ENCODE results near the gene SIX4. TPM values are rescaled to one million over a fixed set of nuclear protein-coding genes. Genes with fewer than 3 reads are reported as not detected.

SIX4 gene
- total RNA-seq, 1 experiment from 2014 or later: 7.5 TPM

DNA sequence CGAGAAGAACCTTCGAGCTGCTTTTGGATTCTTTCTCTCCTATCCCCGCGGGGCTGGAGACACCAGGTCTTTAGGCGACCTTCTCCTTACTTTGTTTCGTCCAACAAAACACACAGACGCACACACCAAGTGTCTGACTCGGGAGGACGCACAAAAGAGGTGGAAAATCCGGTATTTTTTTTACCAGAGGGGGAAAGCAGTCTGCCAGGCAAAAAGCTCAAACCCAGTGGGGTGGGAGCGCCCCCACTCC, 2.1 kb downstream of the SIX4 start:
- DNase-seq (ENCODE audit: low spot score): no peak

DNA sequence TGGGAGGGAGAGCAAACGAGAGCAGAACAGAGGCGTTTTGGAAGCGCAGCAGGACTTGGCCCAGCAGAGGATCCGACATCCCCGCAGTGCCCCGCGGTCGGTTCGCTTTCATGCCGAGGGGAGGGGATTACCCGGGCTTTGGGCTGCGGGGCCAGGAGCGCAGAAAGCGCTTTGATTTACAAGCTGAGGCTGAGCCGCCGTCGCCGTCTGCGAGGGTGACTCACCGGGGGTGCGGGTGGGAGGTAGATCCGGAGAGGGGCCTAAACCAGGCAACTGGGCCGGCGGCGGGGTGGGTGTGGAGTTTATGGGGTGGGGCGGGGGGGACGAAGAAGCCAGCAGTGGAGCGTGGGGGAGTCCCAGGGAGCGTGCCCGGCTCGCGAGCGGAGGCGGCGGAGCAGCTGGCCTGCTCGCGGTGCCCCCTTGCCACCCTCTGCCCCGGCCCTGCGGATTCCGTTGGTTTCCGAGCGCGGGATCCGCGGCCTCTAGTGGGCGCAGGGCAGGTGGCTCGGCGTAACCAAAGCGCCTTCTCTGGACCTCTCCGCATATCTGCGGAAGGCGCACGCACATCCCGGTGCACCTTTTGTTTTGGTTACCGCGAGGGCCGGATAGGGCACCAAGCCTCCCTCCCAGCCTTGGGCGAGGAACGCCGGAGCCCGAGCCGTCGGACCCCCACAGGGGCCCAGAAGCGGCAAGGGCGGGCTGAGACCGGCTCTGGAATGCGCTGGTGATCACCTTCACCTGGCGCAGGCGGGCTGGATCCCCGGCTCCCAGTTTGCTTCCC, 2.6 kb downstream of the SIX4 start:
- DNase-seq (ENCODE audit: low spot score): peak; percentile 37

GRCh38 chr14:60720962-60721325, 3.2 kb downstream of the SIX4 start:
- no peak for DNase-seq (ENCODE audit: low spot score)

DNA sequence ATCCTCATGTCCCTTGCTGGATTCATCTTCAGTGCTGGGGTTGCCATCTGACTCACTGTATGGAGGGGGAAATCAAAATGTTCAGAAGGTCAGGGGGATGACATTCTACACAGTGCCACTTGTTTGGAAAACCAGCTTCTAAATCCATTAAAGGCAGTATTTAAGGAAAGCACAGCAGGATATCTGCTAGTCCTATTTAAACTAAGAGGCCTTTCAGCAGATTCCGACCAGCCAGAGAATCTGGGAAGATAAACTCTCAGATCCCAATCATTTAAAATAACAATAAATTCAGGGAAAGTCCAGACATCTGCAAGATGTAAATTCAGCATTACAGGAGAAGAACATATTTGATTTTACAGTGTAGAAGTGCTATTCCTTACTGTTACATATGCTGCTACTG, 3.8 kb downstream of the SIX4 start:
- DNase-seq (ENCODE audit: low spot score): no peak

- no peak for DNase-seq (ENCODE audit: low spot score)
These were observed 10.6 kb downstream of the SIX4 start for GRCh38 chr14:60713513-60713912.

- DNase-seq (ENCODE audit: low spot score): no peak
These were observed 13.7 kb downstream of the SIX4 start for GRCh38 chr14:60710494-60710893.

DNA sequence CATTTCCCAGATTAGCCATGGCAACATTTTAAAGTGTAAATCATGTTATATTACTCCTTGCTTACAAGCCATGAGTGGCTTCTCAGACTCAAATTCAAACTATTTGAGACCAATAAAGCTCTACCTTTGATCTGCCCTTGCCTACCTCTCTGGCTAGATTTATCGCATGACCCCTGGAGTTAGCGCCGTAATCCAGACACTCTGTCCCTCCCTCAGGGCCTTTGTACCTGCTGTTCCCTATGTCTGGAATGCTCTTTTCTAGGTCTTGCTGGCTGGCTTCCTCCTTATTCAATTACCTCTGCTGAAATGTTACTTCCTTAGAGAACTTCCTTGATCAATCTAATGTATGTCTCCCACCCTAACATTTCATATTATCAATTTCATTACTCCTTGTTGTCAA, 16.3 kb downstream of the SIX4 start:
- DNase-seq (ENCODE audit: low spot score): no peak

GRCh38 chr14:60705100-60705499, 19.1 kb downstream of the SIX4 start:
- DNase-seq (ENCODE audit: low spot score): no peak

DNA sequence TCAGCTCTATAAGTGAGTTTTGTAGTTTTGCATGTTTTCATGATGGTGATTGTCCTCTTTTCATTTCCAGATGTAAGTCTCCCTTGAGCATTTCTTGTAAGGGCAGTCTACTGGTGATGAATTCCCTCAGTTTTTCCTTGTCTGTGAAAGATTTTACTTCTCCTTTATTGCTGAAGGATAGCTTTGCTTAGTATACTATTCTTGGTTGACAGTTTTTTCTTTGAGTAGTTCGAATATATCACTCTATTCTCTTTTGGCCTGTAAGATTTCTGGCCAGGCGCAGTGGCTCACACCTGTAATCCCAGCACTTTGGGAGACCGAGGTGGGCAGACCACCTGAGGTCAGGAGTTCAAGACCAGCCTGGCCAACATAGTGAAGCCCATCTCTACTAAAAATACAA, 23.6 kb downstream of the SIX4 start:
- DNase-seq (ENCODE audit: low spot score): no peak

DNA sequence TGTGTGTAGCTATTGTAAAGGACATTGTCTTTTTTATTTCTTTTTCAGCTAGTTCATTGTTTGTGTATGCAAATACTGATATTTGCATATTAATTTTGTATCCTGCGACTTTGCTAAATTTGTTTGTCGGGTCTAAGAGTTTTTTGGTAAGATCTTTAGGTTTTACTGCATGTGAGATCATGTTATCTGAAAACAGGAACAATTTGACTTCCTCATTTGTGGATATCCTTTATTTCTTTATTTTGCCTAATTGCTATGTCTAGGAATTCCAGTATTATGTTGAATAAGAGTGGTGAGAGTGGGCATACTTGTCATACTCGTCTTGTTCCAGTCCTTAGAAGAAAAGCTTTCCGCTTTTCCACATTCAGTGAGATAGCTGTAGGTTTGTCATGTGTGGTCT, 28.8 kb downstream of the SIX4 start:
- no peak for DNase-seq (ENCODE audit: low spot score)

DNA sequence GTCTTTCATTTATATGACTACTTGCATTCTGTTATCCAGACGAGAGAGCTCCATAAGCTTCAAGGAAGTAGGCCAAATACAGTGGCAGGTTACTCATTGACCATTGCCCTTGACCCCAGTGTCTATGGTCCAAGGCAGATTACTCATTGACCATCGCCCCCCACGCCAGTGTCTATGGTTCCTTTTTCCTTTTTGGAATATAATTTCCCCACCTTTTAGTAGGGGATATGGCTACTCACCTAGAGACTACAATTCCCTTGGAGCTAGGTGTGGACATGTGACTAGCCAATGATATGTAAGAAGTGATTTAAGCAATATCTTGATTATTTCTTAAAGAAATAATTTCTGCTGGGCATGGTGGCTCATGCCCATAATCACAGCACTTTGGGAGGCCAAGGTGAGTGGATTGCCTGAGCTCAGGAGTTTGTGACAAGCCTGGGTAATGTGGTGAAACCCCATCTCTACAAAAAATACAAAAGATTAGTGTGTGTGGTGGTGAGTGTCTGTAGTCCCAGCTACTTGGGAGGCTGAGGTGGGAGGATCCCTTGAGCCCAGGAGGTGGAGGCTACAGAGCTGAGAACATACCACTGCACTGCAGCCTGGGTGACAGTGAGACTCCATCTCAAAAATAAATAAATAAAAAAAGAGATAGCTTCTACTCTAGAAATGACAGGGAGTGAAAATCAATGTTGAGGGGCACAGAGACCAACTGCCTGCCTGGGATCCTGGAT, 32.6 kb downstream of the SIX4 start:
- DNase-seq (ENCODE audit: low spot score): no peak

- DNase-seq (ENCODE audit: low spot score): no peak
These were observed 37.3 kb downstream of the SIX4 start for GRCh38 chr14:60686865-60687264.

GRCh38 chr14:60684203-60684602, 39.9 kb downstream of the SIX4 start:
- no peak for DNase-seq (ENCODE audit: low spot score)

GRCh38 chr14:60681271-60681670, 42.9 kb downstream of the SIX4 start:
- DNase-seq (ENCODE audit: low spot score): no peak

- DNase-seq (ENCODE audit: low spot score): no peak
These were observed 43.6 kb downstream of the SIX4 start for GRCh38 chr14:60680511-60680910.

DNA sequence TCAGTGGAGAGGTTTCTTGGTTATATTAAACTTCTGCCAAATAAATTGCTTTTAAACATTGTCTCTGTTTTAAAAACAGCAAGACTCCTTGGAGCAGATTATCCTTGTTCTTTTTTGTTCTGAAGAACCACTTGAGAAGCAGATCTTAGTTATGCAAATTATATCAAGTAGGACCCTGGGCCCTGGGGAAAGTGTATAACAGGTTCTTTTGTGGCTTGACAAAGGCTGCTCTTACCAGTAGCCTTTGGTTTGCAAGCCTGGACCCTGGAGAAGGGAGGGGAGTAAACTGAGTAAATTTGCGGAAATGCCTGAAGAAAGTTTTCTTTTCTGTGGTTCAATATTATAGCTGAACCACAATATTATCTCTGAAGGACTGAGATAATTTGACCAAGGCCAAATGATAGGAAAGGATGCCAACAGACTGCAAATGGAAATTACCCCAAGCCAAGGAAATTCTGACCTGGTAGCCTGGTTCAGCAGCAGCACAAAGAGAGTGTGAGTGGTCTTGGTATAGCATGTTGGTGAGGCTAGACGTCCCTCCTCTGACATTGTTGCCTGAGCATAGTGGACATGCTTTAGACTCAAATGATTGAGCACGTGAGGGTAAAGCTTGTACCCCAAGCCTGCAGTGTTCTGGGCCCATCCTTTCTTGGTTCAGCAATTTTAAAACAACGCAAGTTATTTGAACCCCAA, 44.4 kb downstream of the SIX4 start:
- DNase-seq (ENCODE audit: low spot score): no peak

DNA sequence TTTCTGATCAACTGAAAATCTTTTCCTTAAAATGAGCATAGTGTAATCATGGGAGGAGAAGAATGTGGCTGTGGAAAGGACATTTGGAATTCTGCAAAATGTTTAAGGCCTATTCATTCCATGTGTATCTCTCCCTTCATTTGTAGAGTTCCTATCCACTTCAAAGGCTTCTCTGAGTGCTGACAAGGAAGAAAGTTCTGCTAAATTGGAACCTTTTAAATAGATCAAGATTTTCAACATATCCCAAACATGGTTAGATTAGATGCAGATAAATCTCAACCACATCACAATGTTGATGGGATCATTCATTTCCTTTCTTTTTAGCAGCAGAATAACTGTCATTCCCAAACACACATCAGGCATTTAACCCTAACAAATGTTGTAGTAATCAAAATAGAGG, 46.5 kb downstream of the SIX4 start:
- DNase-seq (ENCODE audit: low spot score): no peak

- no peak for DNase-seq (ENCODE audit: low spot score)
These were observed 53.2 kb downstream of the SIX4 start for GRCh38 chr14:60670989-60671388.

DNA sequence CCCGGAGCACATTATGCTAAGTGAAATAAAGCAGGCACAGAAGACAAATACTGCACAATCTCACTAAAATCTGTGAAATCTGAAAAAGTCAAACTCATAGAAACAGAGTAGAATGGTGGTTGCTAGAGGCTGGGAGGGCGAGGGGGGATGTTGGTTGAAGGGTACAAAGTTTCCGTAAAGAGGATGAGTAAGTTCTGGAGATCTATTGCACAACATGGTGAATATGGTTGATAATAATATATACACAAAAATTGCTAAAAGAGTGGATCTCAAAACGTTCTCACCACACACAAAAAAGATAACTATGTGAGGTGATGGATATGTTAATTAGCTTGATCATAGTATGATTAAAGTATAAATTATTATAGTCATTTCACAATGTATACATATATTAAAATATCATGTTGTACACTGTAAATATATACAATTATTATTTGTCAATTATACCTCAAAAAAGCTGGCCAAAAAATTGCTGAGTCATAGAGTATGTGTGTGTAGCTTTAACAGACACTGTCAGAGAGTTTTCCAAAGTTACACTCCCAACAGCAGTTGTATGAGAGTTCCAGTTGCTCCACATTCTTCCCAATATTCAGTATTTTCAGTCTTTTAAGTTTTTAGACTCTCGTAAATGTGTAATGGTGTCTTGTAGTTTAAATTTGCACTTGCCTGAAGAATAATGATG, 55.6 kb downstream of the SIX4 start:
- no peak for DNase-seq (ENCODE audit: low spot score)

DNA sequence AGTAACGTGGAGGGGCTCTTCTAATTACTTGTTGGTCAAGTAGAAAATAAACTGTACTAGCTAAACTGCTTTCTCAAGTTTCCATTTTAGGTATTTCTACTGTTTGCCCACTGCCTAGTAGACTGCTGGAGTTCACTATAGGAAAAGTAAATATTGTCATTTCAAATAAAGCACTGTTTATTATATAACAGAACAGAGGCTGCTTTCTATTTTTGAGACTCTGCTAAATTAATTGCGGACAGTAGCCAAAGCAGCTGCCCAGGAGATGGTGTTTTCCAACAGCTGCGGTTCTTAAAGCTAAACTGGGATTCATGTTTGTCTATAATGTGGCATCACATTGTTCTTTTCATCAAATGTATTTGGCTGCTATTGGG, 59.0 kb downstream of the SIX4 start:
- DNase-seq (ENCODE audit: low spot score): no peak

- DNase-seq (ENCODE audit: low spot score): no peak
These were observed 61.2 kb downstream of the SIX4 start for GRCh38 chr14:60662982-60663381.

DNA sequence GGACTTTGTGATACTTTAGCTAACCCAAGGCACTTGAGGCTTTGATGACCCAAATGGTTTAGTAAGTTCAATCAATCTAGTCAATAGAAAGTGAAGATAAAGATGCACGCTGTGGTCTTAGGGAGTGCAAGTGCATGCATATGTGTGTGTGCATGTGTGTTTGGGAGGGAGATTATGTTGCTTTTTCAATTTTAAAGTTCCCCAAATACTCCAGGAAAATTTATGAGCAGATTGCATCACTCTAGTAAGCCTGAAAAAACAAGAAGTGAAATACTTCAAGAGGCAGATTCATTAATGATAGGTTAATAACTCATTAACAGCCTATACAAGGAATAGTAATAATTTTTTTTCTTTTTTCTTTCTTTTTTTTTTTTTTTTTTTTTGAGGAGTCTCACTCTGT, 62.4 kb downstream of the SIX4 start:
- no peak for DNase-seq (ENCODE audit: low spot score)
